Mammary microvascular endothelial cell (primary cell): Measurements from ENCODE around the gene PPP1CA. TPM values are rescaled to one million over a fixed set of nuclear protein-coding genes. Genes with fewer than 3 reads are reported as not detected.

ENCODE experiments used
- total RNA-seq: library from RNA; depleted of rRNA; stranded (reverse); fragments of >200 nt; gene quantifications from 2 replicates; pipeline ENCODE4 v1.2.3, GENCODE V29; 2015

The PPP1CA gene
- total RNA-seq, result 278 and 283 TPM in 2 replicates

DNA sequence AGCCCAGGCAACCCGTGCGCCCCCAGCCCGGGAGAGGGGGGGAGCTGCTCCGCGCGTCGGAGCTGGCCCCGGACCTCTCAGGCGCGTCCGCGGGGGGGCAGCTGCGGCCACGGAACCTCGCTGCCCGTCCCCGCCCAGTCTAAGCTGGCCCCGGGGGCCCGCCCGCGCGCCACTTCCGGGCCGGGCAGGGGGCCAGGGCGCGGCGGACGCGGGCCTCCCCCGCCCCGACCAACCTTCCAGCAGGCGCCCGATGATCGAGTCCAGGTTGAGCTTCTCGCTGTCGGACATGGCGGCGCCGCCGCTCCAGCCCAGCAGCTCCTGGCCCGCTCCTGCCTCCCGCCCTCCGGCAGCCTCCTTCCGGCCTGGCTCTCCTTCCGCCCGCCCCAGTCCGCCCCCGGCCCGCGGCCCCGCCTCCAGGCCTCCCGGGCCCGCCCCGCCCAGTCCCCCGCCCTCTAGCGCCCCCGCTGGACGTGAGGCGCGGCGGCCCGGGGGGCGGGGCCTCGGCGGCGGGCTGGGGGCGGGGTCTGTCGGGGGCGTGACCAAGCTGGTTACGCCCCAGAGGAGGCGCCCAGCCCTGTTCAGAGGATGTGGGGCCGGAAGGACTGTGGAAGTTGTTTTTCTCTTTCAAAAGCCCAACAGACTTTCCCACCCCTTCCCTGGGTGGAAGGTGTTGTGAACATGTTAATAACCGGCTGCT is at the start of gene PPP1CA:
Gene PPP1CA, minus strand, starts transcription at position 364 of the 697 bp plus-strand sequence. Its CDS starts 76 bp downstream, at position 288.

DNA sequence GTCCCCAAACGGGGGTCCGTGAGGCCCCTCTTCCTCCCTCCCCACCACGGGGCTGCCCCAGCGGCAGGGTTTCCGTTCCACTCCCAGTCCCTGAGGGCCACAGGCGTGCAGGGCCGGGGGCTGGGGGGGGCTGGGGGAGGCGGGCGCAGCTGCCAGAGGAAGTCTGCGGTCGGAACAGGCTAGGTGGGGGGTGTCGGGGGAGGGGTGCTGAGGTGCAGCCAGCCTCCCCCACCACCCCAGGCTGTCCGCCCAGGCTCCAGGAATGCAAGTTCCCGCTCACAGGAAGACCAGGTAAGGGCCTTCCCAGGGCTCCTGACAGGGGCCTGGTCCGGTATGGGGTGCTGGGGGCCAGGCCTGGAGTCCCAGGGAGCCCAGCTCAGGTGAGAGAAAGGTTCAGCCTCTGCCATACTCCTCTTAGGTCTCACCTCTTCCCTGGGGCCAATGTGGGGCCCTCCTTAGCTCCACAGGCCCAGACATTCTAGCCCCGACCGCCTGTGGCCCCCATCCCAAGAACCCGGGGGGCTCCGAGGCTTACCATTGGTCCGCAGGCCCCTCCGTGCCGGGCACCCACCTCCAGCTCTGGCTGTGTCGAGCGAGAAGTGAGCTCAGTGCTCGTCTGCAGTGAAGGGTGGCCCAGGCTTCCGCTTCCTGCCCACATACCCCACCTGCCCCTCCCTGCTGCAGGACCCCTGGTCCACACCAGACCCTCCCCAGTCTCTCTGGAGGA is 35.6 kb upstream of the PPP1CA start, which contains the start of gene PTPRCAP:
Gene PTPRCAP, minus strand, starts transcription at position 601 of the 727 bp plus-strand sequence. Its CDS starts 63 bp downstream, at position 538.

DNA sequence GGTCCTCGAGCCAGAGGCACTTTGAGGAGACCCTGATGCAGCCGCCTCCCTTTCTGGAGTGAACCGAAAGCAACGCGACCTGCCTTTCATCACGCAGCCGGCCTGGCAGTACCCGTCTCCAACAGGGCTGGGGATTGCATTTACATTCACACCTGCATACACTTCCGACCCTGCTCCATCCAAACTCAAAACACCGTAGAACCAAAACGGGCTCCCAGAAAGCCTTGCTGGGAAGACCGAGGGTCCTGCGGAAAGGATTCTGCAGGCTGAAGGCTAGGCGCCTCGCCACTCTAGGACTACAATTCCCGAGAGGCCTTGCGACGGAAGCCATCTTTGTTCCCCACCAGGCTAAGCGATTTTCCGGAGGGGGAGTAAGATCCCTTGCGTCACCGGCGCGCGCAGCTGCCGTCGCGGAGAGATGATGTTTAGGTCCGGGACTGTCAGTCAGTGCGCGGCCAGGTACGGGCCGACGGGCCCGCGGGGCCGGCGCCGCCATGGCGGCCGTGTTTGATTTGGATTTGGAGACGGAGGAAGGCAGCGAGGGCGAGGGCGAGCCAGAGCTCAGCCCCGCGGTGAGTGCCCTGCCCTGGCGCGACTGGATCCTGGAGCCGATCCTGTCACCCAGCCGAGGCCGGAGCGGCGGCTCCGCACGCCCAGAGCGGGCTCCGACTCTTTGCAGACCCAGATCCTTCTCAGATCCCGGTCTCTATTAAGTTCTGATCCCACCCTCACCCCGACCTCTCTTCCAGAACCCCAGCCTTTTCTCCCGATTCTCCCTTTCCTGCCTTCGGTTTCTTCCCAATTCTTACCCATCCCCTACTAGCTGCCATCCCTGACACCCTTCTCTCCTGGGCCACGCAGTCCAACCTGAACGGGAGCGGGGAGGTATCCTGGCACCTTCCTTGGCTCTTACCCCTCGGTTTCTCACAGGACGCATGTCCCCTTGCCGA is 26.7 kb upstream of the PPP1CA start, which contains the start of gene RPS6KB2:
Gene RPS6KB2, plus strand, starts transcription at position 443 of the 950 bp plus-strand sequence. Its CDS starts 52 bp downstream, at position 495.

DNA sequence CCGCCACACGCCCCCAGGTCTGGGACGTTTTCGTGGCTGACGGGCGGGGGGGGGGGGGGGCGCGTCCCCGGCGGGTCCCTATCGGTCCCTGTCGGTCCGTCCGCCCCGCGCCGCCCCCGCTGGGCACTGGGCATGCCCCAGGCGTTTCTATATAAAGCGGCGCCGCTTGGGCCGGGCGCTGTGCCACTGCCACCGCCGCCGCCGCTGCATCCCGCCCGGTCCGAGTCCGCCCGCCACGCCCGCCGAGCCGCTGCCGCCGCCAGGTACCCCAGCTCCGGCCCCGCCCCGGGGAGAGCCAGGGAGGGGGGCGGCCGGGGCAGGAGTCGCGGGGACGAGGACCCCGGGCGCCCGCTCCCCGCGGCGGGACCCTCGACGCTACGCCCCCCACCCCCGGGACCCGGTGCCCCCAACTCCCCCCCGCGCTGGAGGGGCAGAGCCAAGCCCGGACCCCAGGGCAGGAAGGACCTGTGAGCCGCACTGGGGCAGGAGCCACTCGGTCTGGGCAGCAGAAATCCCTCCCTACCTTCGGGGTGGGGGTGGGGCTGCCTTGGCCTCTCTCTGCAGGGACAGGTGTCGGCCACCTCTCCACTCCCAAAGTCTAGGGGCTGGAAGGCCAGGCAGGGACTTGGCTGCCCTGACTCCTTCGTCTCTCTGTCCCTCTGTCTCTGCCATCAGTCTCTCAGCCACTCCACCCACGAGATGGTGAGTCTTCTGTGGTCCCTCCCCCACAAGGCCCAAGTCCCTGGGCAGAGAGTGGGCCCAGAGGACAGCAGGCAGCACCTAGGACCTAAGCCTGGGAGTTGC is 14.0 kb upstream of the PPP1CA start, which contains the start of gene CARNS1:
Gene CARNS1, plus strand, starts transcription at position 178 of the 804 bp plus-strand sequence. Its CDS starts 522 bp downstream, at position 700.

DNA sequence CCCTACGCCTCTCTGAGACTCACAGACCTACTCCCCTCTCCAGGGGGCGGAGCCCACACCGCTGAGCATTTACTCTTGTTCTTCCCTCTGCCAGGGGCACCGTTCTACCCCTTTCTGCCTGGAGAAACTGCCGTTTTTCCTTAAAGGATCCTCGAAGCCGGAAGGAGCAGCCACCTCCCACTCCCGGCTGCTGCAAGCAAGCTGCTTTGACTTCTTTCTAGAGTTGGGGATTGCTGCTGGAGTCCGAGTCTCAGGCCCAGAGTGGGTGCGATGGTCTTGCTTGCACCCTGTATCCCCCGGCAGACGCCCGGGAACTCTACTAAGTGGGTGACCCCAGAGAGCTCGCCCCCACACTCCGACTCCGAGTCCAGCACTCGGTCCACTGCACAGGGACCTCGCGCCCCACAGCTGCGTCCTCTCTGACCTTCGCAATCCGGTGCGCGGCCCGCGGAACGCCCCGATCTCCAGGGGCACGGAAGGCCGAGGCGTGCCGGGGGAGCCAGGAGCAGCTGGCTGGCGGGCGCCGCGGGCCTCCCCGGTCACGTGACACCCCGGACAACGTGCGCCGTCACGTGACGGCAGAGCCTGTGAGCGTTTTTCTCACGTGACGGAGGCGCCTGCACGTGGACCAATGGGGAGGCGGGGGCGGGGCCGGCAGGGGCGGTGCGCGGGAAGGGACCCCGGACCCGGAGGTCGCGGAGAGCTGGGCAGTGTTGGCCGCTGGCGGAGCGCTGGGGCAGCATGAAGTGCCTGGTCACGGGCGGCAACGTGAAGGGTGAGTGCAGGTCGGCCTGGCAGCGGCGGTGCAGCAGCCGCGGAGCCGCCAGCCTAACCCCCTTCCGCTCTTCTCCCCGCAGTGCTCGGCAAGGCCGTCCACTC is 10.1 kb downstream of the PPP1CA start, which contains the start of gene RAD9A:
Gene RAD9A, plus strand, starts transcription at position 683 of the 879 bp plus-strand sequence. Its CDS starts 59 bp downstream, at position 742.

DNA sequence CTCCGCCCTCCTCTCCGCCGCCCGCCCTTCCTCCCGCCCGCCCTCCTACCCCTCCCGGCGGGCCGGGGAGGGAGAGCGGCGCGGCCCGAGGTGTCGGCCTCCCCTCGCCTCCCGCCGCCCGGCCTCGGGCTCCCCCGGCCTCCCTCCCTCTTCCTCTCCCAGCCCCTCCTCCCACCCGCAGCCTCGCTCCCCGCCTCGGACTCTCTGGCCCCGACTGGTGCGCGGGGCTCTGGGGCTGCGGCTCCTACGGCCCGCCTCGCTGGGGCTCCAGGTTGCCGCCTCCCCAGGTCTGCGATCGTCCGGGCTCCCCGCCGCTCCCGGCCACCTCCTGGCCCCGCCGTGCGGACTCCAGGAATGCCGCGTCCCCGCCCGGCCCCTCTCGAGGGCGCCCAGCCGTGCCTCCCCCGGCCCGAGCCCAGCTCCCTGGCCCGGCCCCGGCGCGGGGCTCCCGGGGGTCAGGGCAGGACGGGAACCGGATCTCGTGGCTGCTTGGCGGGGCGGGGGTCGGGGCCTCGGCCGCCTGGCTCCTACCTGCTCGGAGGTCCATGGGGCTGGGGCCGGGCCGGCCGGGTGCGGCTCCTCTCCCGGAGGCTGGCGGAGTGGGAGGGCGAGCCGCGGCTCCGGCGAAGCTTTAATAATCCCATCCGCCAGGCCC is 28.5 kb downstream of the PPP1CA start, which contains the start of gene CLCF1:
Gene CLCF1, minus strand, starts transcription at position 606 of the 655 bp plus-strand sequence. Its CDS starts 59 bp downstream, at position 547.

DNA sequence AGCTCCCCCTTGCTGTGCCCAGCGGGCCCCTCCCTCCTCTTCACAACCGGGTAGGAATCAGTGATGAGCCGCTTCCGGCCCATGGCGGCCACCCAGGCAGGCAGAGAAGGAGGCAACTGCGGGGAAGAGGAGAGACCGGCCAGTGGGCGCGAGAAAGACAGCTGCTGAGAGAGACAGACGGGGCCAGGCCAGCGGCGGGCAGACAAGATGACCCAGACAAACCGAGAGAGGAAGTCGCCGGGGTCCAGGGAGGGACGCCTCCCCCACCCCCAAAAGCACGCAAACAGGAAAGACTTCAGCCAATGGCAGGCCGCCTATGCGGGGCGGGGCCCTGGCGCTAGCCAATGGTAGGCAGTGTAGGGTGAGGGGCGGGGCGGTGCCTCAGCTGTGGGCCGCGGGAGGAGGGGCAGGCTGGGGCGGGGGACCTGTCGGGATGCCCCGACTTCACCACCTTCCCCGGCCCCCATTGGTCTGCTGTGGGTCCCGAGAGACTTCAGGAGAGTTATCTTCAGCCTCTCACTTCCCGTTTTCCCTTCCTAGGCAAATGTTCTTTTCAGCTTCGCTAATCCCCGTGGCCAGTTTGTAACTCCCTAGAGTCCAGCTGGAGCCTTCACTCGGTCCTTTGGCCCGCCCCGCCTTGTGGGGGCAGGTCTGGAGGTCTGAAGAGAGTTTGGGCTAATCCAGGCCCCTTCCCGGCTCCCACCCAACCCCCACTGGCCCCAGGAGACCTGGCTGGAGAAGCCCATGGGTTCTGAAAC is 48.2 kb downstream of the PPP1CA start, which contains the start of gene POLD4:
Gene POLD4, minus strand, starts transcription at position 230 of the 758 bp plus-strand sequence. Its CDS starts 147 bp downstream, at position 83.

Other genes starting within 250 kb of the PPP1CA start
- gene GRK2, start 135.4 kb downstream of the PPP1CA start, total RNA-seq, result 43.1 and 47.3 TPM in 2 replicates
- 19.1 and 24.3 TPM in 2 replicates for gene ANKRD13D, start 112.6 kb downstream of the PPP1CA start, total RNA-seq
- 12.5 and 24.0 TPM in 2 replicates for gene SSH3, start 98.3 kb downstream of the PPP1CA start, total RNA-seq
- 89.9 and 100 TPM in 2 replicates for gene POLD4, start 48.3 kb downstream of the PPP1CA start, total RNA-seq
- 6.3 and 6.8 TPM in 2 replicates for gene CLCF1, start 28.3 kb downstream of the PPP1CA start, total RNA-seq
- 4.6 and 7.9 TPM in 2 replicates for gene RAD9A, start 9.9 kb downstream of the PPP1CA start, total RNA-seq
- gene TBC1D10C, start 2.2 kb upstream of the PPP1CA start, total RNA-seq, result not detected in 2 replicates
- not detected in 2 replicates for gene CARNS1, start 13.8 kb upstream of the PPP1CA start, total RNA-seq
- 66.0 and 76.4 TPM in 2 replicates for gene RPS6KB2, start 26.6 kb upstream of the PPP1CA start, total RNA-seq
- gene PTPRCAP, start 35.8 kb upstream of the PPP1CA start, total RNA-seq, result 0.87 TPM in 1 of 2 replicates, not detected in the other
- gene CORO1B, start 41.6 kb upstream of the PPP1CA start, total RNA-seq, result 122 and 126 TPM in 2 replicates
- not detected in 2 replicates for gene GPR152, start 50.9 kb upstream of the PPP1CA start, total RNA-seq
- 2.1 and 3.9 TPM in 2 replicates for gene CABP4, start 53.5 kb upstream of the PPP1CA start, total RNA-seq
- 51.3 and 70.9 TPM in 2 replicates for gene TMEM134, start 67.4 kb upstream of the PPP1CA start, total RNA-seq
- 52.0 and 61.3 TPM in 2 replicates for gene AIP, start 81.2 kb upstream of the PPP1CA start, total RNA-seq
- 13.1 and 19.4 TPM in 2 replicates for gene PITPNM1, start 103.5 kb upstream of the PPP1CA start, total RNA-seq
- gene CDK2AP2, start 106.3 kb upstream of the PPP1CA start, total RNA-seq, result 54.0 and 55.4 TPM in 2 replicates
- not detected in 2 replicates for gene CABP2, start 121.6 kb upstream of the PPP1CA start, total RNA-seq
- gene GSTP1, start 182.0 kb upstream of the PPP1CA start, total RNA-seq, result 761 and 855 TPM in 2 replicates
- gene NDUFV1, start 205.1 kb upstream of the PPP1CA start, total RNA-seq, result 192 TPM in 2 replicates
- gene NUDT8, start 228.1 kb upstream of the PPP1CA start, total RNA-seq, result 12.3 and 16.5 TPM in 2 replicates
- not detected in 2 replicates for gene TBX10, start 237.9 kb upstream of the PPP1CA start, total RNA-seq
- not detected in 2 replicates for gene ACY3, start 248.9 kb upstream of the PPP1CA start, total RNA-seq